ENCODE results near the gene DMRTC1. TPM values are rescaled to one million over a fixed set of nuclear protein-coding genes. Genes with fewer than 3 reads are reported as not detected.
"Not testable (repeated sequence)": the region's sequence is repeated elsewhere in the genome, so short reads cannot be mapped to it uniquely, and the experiment has no call there.

Gene DMRTC1
- total and polyA plus RNA-seq, 4 donors: 0.23 to 1.2 TPM; not detected in 2

GRCh38 chrX:72936882-72937455, 6.7 kb downstream of the DMRTC1 start:
- no CpG with 5 or more reads among the region's 8 CpGs for WGBS, 2 donors
- not testable (repeated sequence) for H3K4me3 ChIP-seq

GRCh38 chrX:72936455-72936854, 7.2 kb downstream of the DMRTC1 start:
- H3K4me3 ChIP-seq; H3K9ac ChIP-seq (ENCODE audit: insufficient read depth in 1 of 2, low read length in 2 of 2); H3K27me3 ChIP-seq (ENCODE audit: control insufficient read depth in 3 of 3, insufficient read depth in 3 of 3, low read length in 2 of 3); ATAC-seq (ENCODE audit: insufficient read depth, low FRiP score); H3K4me1 ChIP-seq (ENCODE audit: control insufficient read depth in 5 of 5, insufficient read depth in 5 of 5, low read length in 5 of 5); H3K27ac ChIP-seq (ENCODE audit: low read depth in 1 of 2, low read length in 1 of 2); H3K36me3 ChIP-seq (ENCODE audit: control insufficient read depth in 4 of 4, insufficient read depth in 4 of 4, low read length in 4 of 4); DNase-seq; H3K9me3 ChIP-seq (ENCODE audit: control insufficient read depth in 4 of 4, insufficient read depth in 3 of 4, low read length in 3 of 4): not testable (repeated sequence)
- WGBS, 2 donors: no CpG with 5 or more reads among the region's 7 CpGs

More at GRCh38 chrX:72936882-72937455, 6.7 kb downstream of the DMRTC1 start:
- H3K27me3 ChIP-seq (ENCODE audit: control insufficient read depth in 3 of 3, insufficient read depth in 3 of 3, low read length in 2 of 3); H3K27ac ChIP-seq (ENCODE audit: low read depth in 1 of 2, low read length in 1 of 2); ATAC-seq (ENCODE audit: insufficient read depth, low FRiP score); DNase-seq; H3K36me3 ChIP-seq (ENCODE audit: control insufficient read depth in 4 of 4, insufficient read depth in 4 of 4, low read length in 4 of 4); H3K4me1 ChIP-seq (ENCODE audit: control insufficient read depth in 5 of 5, insufficient read depth in 5 of 5, low read length in 5 of 5); H3K9ac ChIP-seq (ENCODE audit: insufficient read depth in 1 of 2, low read length in 2 of 2); H3K9me3 ChIP-seq (ENCODE audit: control insufficient read depth in 4 of 4, insufficient read depth in 3 of 4, low read length in 3 of 4): not testable (repeated sequence)

GRCh38 chrX:72932283-72932682, 11.4 kb downstream of the DMRTC1 start:
- H3K36me3 ChIP-seq (ENCODE audit: control insufficient read depth in 4 of 4, insufficient read depth in 4 of 4, low read length in 4 of 4); H3K4me1 ChIP-seq (ENCODE audit: control insufficient read depth in 5 of 5, insufficient read depth in 5 of 5, low read length in 5 of 5); H3K9me3 ChIP-seq (ENCODE audit: control insufficient read depth in 4 of 4, insufficient read depth in 3 of 4, low read length in 3 of 4); ATAC-seq (ENCODE audit: insufficient read depth, low FRiP score); H3K9ac ChIP-seq (ENCODE audit: insufficient read depth in 1 of 2, low read length in 2 of 2); H3K4me3 ChIP-seq; DNase-seq; H3K27me3 ChIP-seq (ENCODE audit: control insufficient read depth in 3 of 3, insufficient read depth in 3 of 3, low read length in 2 of 3); H3K27ac ChIP-seq (ENCODE audit: low read depth in 1 of 2, low read length in 1 of 2): not testable (repeated sequence)
- no CpG with 5 or more reads among the region's 1 CpG for WGBS, 2 donors

- ATAC-seq (ENCODE audit: insufficient read depth, low FRiP score); H3K4me3 ChIP-seq; DNase-seq; H3K9me3 ChIP-seq (ENCODE audit: control insufficient read depth in 4 of 4, insufficient read depth in 3 of 4, low read length in 3 of 4); H3K27me3 ChIP-seq (ENCODE audit: control insufficient read depth in 3 of 3, insufficient read depth in 3 of 3, low read length in 2 of 3); H3K9ac ChIP-seq (ENCODE audit: insufficient read depth in 1 of 2, low read length in 2 of 2); H3K27ac ChIP-seq (ENCODE audit: low read depth in 1 of 2, low read length in 1 of 2); H3K4me1 ChIP-seq (ENCODE audit: control insufficient read depth in 5 of 5, insufficient read depth in 5 of 5, low read length in 5 of 5); H3K36me3 ChIP-seq (ENCODE audit: control insufficient read depth in 4 of 4, insufficient read depth in 4 of 4, low read length in 4 of 4): not testable (repeated sequence)
- 86 to 100% methylated on average over 1 to 3 of the region's 5 CpGs for WGBS, 2 donors
Measured at GRCh38 chrX:72916096-72916495, 27.5 kb downstream of the DMRTC1 start.

- H3K27ac ChIP-seq (ENCODE audit: low read depth in 1 of 2, low read length in 1 of 2); H3K9ac ChIP-seq (ENCODE audit: insufficient read depth in 1 of 2, low read length in 2 of 2); H3K4me3 ChIP-seq; DNase-seq; ATAC-seq (ENCODE audit: insufficient read depth, low FRiP score); H3K4me1 ChIP-seq (ENCODE audit: control insufficient read depth in 5 of 5, insufficient read depth in 5 of 5, low read length in 5 of 5); H3K27me3 ChIP-seq (ENCODE audit: control insufficient read depth in 3 of 3, insufficient read depth in 3 of 3, low read length in 2 of 3); H3K9me3 ChIP-seq (ENCODE audit: control insufficient read depth in 4 of 4, insufficient read depth in 3 of 4, low read length in 3 of 4); H3K36me3 ChIP-seq (ENCODE audit: control insufficient read depth in 4 of 4, insufficient read depth in 4 of 4, low read length in 4 of 4): not testable (repeated sequence)
- no CpG with 5 or more reads among the region's 13 CpGs for WGBS, 2 donors
Measured at GRCh38 chrX:72912315-72912714, 31.3 kb downstream of the DMRTC1 start, which contains the start of gene FAM236C. TSS of gene FAM236C (plus strand) at chrX:72912615. CDS start at chrX:72912715, 100 bp downstream.

GRCh38 chrX:72889740-72890139, 53.9 kb downstream of the DMRTC1 start:
- H3K9me3 ChIP-seq (ENCODE audit: control insufficient read depth in 4 of 4, insufficient read depth in 3 of 4, low read length in 3 of 4); H3K27ac ChIP-seq (ENCODE audit: low read depth in 1 of 2, low read length in 1 of 2); H3K36me3 ChIP-seq (ENCODE audit: control insufficient read depth in 4 of 4, insufficient read depth in 4 of 4, low read length in 4 of 4); H3K27me3 ChIP-seq (ENCODE audit: control insufficient read depth in 3 of 3, insufficient read depth in 3 of 3, low read length in 2 of 3); H3K9ac ChIP-seq (ENCODE audit: insufficient read depth in 1 of 2, low read length in 2 of 2); H3K4me3 ChIP-seq; DNase-seq; ATAC-seq (ENCODE audit: insufficient read depth, low FRiP score); H3K4me1 ChIP-seq (ENCODE audit: control insufficient read depth in 5 of 5, insufficient read depth in 5 of 5, low read length in 5 of 5): not testable (repeated sequence)
- WGBS, 2 donors: no CpG with 5 or more reads among the region's 14 CpGs

GRCh38 chrX:72882898-72883297, 60.7 kb downstream of the DMRTC1 start:
- not testable (repeated sequence) for H3K4me1 ChIP-seq (ENCODE audit: control insufficient read depth in 5 of 5, insufficient read depth in 5 of 5, low read length in 5 of 5); H3K27ac ChIP-seq (ENCODE audit: low read depth in 1 of 2, low read length in 1 of 2); H3K36me3 ChIP-seq (ENCODE audit: control insufficient read depth in 4 of 4, insufficient read depth in 4 of 4, low read length in 4 of 4); H3K9ac ChIP-seq (ENCODE audit: insufficient read depth in 1 of 2, low read length in 2 of 2); H3K4me3 ChIP-seq; ATAC-seq (ENCODE audit: insufficient read depth, low FRiP score); DNase-seq; H3K27me3 ChIP-seq (ENCODE audit: control insufficient read depth in 3 of 3, insufficient read depth in 3 of 3, low read length in 2 of 3); H3K9me3 ChIP-seq (ENCODE audit: control insufficient read depth in 4 of 4, insufficient read depth in 3 of 4, low read length in 3 of 4)
- WGBS, 2 donors: no CpG with 5 or more reads among the region's 2 CpGs

GRCh38 chrX:72837532-72837931, 106.1 kb downstream of the DMRTC1 start:
- not testable (repeated sequence) for H3K36me3 ChIP-seq (ENCODE audit: control insufficient read depth in 4 of 4, insufficient read depth in 4 of 4, low read length in 4 of 4); H3K9me3 ChIP-seq (ENCODE audit: control insufficient read depth in 4 of 4, insufficient read depth in 3 of 4, low read length in 3 of 4); H3K27me3 ChIP-seq (ENCODE audit: control insufficient read depth in 3 of 3, insufficient read depth in 3 of 3, low read length in 2 of 3); H3K4me1 ChIP-seq (ENCODE audit: control insufficient read depth in 5 of 5, insufficient read depth in 5 of 5, low read length in 5 of 5); H3K4me3 ChIP-seq; ATAC-seq (ENCODE audit: insufficient read depth, low FRiP score); DNase-seq; H3K27ac ChIP-seq (ENCODE audit: low read depth in 1 of 2, low read length in 1 of 2); H3K9ac ChIP-seq (ENCODE audit: insufficient read depth in 1 of 2, low read length in 2 of 2)
- no CpG with 5 or more reads among the region's 2 CpGs for WGBS, 2 donors

Measured in lung (tissue), 10 donors.